GM11168 (cell line): ENCODE results near the gene CHMP1A.
"Not testable (repeated sequence)": the region's sequence is repeated elsewhere in the genome, so short reads cannot be mapped to it uniquely, and the experiment has no call there.

ENCODE experiments used
- in situ Hi-C: fragments of 300-500 bp; cut with MboI; formaldehyde crosslinking; loops from one replicate; pipeline ENCODE4 v1.12.0; 2022; ENCODE audit warnings: low sequenced_read_pairs; ENCODE audit not compliant: unreplicated experiment

Gene CHMP1A

GRCh38 chr16:89667000-89667399 is 9.5 kb upstream of the CHMP1A start:
- in situ Hi-C loops: not testable (repeated sequence)

DNA sequence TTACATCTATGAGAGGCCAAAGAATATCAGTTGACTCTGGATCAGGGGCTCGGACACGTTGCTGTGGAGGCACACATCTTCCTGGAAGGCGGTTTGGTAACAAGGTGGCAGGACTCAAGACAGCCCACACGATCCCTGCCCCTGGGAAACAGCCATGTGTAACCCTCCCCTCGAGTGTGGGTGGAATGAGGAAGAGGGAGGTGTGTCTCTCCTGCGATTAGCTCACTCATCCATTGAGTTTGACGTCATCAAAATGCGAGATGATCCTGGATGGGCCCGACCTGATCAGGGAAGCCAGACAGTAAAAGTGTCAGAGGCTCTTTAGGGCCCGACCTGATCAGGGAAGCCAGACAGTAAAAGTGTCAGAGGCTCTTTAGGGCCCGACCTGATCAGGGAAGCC is 6.7 kb upstream of the CHMP1A start:
- in situ Hi-C loops: not testable (repeated sequence)

DNA sequence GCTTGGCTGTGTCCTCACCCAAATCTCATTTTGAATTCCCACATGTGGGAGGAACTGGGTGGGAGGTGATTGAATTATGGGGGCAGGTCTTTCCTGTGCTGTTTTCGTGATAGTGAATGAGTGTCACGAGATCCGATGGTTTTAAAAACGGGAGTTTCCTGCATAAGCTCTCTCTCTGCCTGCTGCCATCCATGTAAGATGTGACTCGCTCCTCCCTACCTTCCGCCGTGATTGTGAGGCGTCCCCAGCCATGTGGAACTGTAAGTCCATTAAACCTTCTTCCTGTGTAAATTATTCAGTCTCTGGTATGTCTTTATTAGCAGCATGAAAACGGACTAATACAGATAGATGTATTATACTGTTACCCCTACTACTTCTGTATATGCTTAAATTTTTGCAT is 3.7 kb upstream of the CHMP1A start:
- in situ Hi-C loops: no loop called here

DNA sequence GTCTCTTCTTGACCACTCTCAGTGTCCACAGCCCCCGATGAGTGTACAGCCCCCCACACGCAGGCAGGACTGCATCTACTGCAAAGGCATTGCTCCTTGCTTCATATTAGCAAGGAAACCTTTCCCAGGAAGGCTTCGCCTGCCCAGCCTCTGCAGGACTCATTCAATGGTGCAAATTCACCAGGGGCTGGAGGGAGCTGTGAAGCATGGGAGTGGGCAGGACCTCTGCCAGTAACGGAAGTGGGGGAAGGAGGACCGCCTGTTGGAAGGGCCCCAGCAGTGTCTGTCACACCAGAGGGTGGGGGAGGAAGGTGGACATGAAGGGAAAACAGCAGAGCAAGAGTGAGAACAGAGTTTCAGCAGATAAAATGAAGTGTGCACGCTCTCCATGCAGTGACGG is 2.6 kb upstream of the CHMP1A start:
- in situ Hi-C loops: no loop called here

- in situ Hi-C loops: loop anchor here (10.0 kb wide), 1 partner anchor 94 kb away; the partner anchor contains the start of gene RPL13
These were observed 842 bp upstream of the CHMP1A start for GRCh38 chr16:89658221-89658879.

GRCh38 chr16:89656435-89657121 is 930 bp downstream of the CHMP1A start:
- in situ Hi-C loops: loop anchor here (10.0 kb wide), 1 partner anchor 92 kb away; the partner anchor contains the start of gene RPL13

DNA sequence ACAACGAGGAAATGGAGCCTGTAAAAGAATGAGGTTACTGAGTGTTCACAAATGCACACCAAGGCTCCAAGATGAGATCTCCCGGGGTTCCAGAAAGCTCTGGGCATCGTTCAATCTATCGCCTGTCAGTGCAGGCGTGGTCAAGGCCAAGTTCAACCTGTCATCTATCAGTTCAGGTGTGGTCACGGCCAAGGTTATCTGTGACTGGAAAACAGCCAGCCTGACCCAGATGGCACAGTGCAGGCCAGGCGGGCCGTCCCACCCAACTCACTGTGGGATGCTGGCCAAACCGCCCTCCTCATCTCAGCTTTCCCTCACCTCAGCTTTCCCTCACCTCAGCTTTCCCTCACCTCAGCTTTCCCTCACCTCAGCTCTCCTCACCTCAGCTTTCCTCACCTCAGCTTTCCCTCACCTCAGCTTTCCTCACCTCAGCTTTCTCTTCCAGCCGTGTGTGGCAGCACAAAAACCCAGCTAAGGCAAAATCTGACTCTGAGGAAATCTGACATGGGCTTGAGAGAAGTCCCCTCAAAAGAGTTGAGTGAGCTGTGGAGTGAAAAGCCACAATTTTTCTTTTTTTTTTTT is 2.4 kb downstream of the CHMP1A start:
- in situ Hi-C loops: loop anchor here (10.0 kb wide), 1 partner anchor 90 kb away; the partner anchor contains the start of gene RPL13

GRCh38 chr16:89653656-89654295 is 3.7 kb downstream of the CHMP1A start:
- in situ Hi-C loops: loop anchor here (10.0 kb wide), 1 partner anchor 89 kb away; the partner anchor contains the start of gene RPL13

DNA sequence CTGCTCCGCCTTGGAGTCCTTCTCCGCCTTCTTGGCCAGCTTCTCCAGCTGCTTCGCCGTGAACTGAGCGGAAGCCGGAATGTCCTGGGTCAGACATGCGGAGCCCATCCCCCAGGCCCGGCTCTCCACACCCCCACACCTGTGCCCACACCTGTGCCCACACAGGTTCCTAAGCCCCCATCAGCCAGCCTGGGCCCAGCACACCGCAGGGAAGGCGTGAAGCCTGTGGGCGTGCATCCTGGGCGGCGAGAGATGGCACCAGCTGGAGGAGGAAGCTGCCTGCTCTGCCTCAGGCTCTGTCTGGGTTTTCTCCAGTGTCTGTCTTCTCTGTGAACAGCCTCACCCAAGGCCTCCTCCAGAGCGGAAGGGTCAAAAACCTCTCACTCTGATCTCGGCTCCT is 5.9 kb downstream of the CHMP1A start:
- in situ Hi-C loops: loop anchor here (10.0 kb wide), 1 partner anchor 87 kb away; the partner anchor contains the start of gene RPL13

DNA sequence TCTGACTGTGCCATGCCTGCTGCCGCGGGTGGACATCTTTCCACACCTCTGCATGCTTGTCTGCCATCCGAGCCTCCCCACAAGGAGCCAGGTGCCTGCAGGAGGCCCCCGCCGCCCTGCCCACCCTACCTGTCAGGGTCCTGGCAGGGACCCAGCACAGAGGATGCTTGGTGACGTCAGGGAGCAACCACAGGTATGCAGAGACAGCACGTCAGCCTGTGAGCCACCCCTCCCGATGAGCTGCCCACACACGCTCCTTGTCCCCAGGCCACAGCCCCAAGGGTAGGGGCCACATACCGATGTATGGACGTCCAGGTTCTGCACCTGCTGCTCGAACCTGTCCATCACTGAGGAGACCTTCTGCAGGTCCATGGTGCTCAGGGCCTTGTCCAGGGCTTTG is 10.6 kb downstream of the CHMP1A start:
- in situ Hi-C loops: no loop called here

- in situ Hi-C loops: no loop called here
These were observed 11.2 kb downstream of the CHMP1A start for GRCh38 chr16:89646270-89646669.

DNA sequence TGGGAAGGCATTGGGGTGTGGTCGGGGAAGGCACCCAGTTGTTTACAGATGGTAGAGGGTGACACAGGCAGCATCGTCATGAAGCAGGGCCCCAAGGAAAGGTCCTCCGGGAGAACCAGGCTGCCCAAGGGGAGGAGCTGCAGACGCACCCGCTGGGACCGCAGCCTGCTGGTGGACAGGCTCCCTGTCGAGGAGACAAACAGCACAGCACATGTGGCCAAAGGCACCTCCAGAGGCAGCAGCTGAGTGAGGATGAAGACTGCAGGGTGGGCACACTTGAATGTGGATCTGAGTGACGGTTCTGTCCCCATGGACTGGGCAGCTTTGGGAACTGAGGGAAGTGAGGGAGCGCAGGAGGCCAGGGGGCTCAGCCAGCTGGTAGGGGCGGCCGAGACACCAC is 12.4 kb downstream of the CHMP1A start:
- in situ Hi-C loops: no loop called here

- in situ Hi-C loops: no loop called here
These were observed 13.7 kb downstream of the CHMP1A start for GRCh38 chr16:89643769-89644300.

DNA sequence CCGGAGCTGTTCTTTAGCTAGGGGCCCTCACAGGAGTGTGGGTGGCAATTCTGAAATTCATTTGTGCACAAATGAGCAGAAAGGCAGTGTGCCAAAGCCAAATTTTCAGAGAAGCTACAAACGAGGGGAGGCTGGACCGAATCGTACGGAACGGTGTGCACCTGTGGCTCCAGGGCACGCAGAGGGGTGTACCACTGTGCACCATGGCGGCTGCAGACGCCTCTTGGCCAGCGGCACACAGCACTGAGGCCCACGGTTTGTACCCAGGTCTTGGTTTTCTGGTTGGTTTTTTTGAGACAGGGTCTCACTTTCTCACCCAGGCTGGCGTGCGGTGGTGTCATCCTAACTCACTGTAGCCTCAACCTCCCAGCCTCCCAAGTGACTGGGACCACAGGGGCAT is 14.9 kb downstream of the CHMP1A start:
- in situ Hi-C loops: no loop called here

GRCh38 chr16:89641458-89642119 is 15.9 kb downstream of the CHMP1A start:
- in situ Hi-C loops: no loop called here

GRCh38 chr16:89639385-89639784 is 18.1 kb downstream of the CHMP1A start:
- in situ Hi-C loops: no loop called here

DNA sequence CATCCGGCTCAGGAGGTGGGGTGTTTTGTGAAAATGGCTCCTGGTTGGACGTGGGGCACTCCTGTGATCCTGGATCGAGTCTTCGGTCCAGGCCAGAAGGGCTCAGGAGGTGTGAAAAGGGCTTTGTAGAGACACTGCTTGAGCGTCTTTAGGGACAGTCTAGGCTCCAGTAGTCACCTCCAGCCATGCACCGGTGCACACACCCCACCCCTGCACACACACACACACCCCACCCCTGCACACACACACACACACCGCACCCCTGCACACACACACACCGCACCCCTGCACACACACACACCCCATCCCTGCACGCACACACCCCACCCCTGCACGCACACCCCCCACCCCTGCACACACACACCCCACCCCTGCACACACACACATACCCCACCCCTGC is 19.1 kb downstream of the CHMP1A start:
- in situ Hi-C loops: no loop called here

DNA sequence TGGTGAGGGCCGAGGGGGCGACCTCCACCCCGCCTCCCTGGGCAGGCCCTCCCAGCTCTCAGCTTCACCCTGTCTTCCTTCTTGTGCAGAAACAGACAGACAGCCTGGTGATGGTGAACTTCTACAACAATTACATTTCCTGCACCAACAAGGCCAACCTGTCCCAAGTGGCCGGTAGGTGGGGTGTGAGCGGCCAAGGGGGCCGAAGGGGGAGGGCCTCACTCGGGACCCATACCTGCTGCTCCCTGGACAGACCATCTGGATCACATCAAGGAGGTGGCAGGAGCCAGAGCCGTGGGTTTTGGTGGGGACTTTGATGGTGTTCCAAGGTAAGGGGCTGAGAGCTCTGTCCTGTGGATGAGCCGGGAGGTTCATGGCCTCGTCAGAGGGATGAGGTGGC is 20.1 kb downstream of the CHMP1A start:
- in situ Hi-C loops: no loop called here

GRCh38 chr16:89636663-89637062 is 20.8 kb downstream of the CHMP1A start:
- in situ Hi-C loops: no loop called here
